GM12801 (cell line): ENCODE results near the gene ANGPT4.

Experiments
- TF ChIP-seq, protein P1 (sequence below): IDR thresholded peaks from one replicate; pipeline ENCODE4 v1.5.1; 2011; ENCODE audit warnings: control low read depth; ENCODE audit not compliant: insufficient read length; ENCODE audit errors: extremely low read depth

Gene ANGPT4

DNA sequence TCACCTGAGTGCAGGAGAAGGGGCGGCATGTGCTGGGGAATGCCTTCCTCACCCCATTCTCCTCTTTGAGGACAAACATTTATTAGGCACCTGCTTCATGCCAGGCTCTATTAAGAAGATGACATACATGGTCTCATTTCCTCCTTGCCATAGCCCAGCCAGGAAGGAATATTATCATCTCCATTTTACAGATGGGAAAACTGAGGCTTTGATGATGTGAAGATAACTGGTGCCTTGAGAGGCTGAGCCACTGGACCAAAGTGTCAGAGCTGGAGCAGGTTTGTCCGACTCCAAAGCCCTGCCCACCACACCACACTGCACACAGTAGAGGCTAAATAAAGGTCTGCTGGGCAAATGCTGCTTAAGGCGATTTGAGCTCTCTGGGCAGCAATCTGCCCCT lies 45.4 kb downstream of the ANGPT4 start:
- TF ChIP-seq, protein P1, sequence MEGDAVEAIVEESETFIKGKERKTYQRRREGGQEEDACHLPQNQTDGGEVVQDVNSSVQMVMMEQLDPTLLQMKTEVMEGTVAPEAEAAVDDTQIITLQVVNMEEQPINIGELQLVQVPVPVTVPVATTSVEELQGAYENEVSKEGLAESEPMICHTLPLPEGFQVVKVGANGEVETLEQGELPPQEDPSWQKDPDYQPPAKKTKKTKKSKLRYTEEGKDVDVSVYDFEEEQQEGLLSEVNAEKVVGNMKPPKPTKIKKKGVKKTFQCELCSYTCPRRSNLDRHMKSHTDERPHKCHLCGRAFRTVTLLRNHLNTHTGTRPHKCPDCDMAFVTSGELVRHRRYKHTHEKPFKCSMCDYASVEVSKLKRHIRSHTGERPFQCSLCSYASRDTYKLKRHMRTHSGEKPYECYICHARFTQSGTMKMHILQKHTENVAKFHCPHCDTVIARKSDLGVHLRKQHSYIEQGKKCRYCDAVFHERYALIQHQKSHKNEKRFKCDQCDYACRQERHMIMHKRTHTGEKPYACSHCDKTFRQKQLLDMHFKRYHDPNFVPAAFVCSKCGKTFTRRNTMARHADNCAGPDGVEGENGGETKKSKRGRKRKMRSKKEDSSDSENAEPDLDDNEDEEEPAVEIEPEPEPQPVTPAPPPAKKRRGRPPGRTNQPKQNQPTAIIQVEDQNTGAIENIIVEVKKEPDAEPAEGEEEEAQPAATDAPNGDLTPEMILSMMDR, result no peak

DNA sequence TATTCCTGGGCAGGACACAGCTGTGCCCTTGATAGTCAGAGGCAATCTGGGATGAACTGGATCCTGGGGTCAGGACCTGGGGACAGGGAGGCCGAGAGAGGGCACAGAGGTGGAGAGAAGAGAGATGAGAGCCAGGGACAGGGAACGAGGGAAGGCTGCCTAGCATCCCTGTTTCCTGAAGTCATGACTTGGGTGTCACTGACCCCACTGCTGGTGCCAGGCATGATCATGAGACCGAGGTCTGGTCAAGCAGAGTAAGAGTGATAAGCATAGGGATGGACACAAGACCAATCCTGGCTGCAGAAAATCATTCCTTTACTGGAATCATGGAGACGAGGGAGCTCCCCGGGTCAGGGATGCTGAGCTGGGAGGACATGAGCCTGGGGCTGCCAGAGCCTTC lies 46.5 kb downstream of the ANGPT4 start:
- TF ChIP-seq, protein P1, result no peak

DNA sequence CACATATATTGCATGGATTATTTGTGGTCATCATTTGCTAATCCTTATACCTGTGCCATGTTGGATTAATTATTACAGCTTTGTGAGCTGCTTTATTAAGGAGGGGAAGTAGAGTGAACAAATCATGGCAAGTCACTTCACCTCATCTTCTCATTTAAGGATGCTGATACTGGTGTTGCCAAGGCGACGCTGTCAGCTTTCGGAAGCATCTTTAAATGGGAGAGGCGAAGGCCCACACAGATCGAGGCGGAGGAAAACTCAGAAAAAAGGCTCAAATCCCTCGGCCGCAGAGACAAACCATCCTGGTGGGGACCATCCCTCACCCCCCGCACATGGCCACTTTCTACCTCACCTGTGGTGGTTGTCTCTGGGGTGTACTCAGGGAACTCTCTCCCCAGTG lies 47.9 kb downstream of the ANGPT4 start:
- TF ChIP-seq, protein P1, result no peak

DNA sequence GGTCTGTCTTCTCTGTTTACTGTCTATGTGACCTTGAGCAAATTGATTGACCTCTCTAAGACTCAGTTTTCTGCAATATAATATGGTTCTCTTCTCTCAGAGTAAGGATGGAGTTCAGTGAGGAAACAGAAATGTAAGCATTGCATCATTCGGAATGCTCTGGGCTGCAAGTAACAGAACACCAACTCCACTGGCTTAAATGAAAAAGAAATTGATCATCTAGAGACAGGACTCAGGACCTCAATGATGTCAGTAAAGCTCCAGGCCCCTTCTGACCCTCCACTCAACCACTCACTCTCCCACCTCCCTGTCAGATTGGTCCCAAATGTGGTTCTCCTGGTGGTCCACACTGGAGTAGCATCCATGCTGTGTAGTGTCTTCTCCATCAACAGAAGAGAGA lies 50.7 kb downstream of the ANGPT4 start:
- TF ChIP-seq, protein P1, result no peak

DNA sequence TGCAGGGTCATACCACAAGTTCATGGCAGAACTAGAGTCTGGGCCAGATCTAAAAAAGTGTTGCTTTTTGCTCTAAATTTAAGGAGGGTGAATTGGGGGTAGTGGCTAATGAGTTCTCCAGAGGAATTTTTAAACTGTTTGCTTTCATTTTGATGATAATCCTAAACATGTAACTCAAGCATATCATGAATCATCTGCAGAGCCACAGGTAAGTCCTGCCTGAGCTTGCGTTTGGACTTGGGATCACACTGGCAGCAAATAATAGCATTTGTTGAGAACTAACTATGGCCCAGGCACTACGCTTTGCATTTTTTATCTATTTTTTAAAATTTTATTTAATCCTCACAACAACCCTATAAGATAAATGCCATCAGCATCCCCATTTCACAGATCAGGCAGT lies 55.2 kb downstream of the ANGPT4 start:
- TF ChIP-seq, protein P1, result no peak

GRCh38 chr20:859751-860231 lies 56.3 kb downstream of the ANGPT4 start:
- TF ChIP-seq, protein P1, result no peak

GRCh38 chr20:858011-858410 lies 58.1 kb downstream of the ANGPT4 start:
- TF ChIP-seq, protein P1, result no peak

DNA sequence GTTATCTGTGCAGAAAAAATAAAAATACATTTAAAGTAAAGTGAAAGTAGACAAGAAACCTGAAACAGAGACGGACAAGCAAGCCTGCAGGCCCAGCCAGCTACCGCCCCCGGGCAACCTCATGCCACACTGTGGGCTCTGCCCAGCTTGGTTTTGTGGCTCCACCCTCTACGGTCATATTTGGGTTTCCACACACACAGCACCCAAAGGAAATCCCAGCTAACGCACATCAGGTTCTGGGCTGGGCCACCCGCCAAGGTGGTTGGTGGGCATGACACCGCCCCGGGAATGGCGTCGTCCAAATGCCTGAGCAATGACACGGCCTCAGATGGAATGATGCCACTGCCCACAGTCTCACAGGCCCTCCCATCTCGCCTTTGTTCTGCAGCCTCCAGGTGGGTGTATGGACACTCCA lies 59.8 kb downstream of the ANGPT4 start:
- TF ChIP-seq, protein P1, result no peak
